HG03521 (cell line): ENCODE measurements around the gene RAP1B.
A peak's percentile ranks its signal among the peaks of the same experiment; 100 is the strongest.
"Not testable (repeated sequence)": the region's sequence is repeated elsewhere in the genome, so short reads cannot be mapped to it uniquely, and the experiment has no call there.

ENCODE experiments used
- ATAC-seq: cut with Tn5 transposase; IDR thresholded peaks from one replicate; pipeline ENCODE4 v1.9.1; 2021; ENCODE audit warnings: mild to moderate bottlenecking, moderate library complexity; ENCODE audit not compliant: unreplicated experiment

The RAP1B gene

GRCh38 chr12:68632486-68632885, 21.8 kb downstream of the RAP1B start:
- ATAC-seq = no peak

GRCh38 chr12:68633614-68634558, 23.2 kb downstream of the RAP1B start:
- peak; percentile 24 for ATAC-seq

GRCh38 chr12:68636268-68636667, 25.6 kb downstream of the RAP1B start:
- no peak for ATAC-seq

GRCh38 chr12:68637439-68637838, 26.7 kb downstream of the RAP1B start:
- ATAC-seq = not testable (repeated sequence)

- ATAC-seq = no peak
These were observed 27.5 kb downstream of the RAP1B start for GRCh38 chr12:68638171-68638570.

GRCh38 chr12:68638721-68639395, 28.2 kb downstream of the RAP1B start:
- ATAC-seq = no peak

GRCh38 chr12:68639396-68639767, 28.7 kb downstream of the RAP1B start:
- no peak for ATAC-seq

- peak; percentile 89 for ATAC-seq
These were observed 30.4 kb downstream of the RAP1B start for GRCh38 chr12:68641138-68641537.

GRCh38 chr12:68646484-68646883, 35.8 kb downstream of the RAP1B start:
- ATAC-seq = no peak

- ATAC-seq = no peak
These were observed 36.8 kb downstream of the RAP1B start for GRCh38 chr12:68647507-68647906.

- ATAC-seq = no peak
These were observed 37.5 kb downstream of the RAP1B start for GRCh38 chr12:68648179-68648578.

- no peak for ATAC-seq
These were observed 54.4 kb downstream of the RAP1B start for GRCh38 chr12:68665016-68665569.

- no peak for ATAC-seq
These were observed 56.6 kb downstream of the RAP1B start for GRCh38 chr12:68667291-68667690.

GRCh38 chr12:68667896-68668295, 57.2 kb downstream of the RAP1B start:
- no peak for ATAC-seq

GRCh38 chr12:68671179-68671578, 60.5 kb downstream of the RAP1B start:
- ATAC-seq = no peak

- no peak for ATAC-seq
These were observed 63.1 kb downstream of the RAP1B start for GRCh38 chr12:68673788-68674187.

- ATAC-seq = no peak
These were observed 63.7 kb downstream of the RAP1B start for GRCh38 chr12:68674376-68674775.

GRCh38 chr12:68675101-68675842, 64.6 kb downstream of the RAP1B start:
- no peak for ATAC-seq

GRCh38 chr12:68676854-68677253, 66.2 kb downstream of the RAP1B start:
- ATAC-seq = not testable (repeated sequence)

- ATAC-seq = no peak
These were observed 75.5 kb downstream of the RAP1B start for GRCh38 chr12:68686262-68686594.
